ENCODE measurements around the gene CACNB3.
"Not testable (repeated sequence)": the region's sequence is repeated elsewhere in the genome, so short reads cannot be mapped to it uniquely, and the experiment has no call there.

Gene CACNB3

GRCh38 chr12:48857278-48857994 lies 39.1 kb downstream of the CACNB3 start:
- DNase-seq, result no peak

DNA sequence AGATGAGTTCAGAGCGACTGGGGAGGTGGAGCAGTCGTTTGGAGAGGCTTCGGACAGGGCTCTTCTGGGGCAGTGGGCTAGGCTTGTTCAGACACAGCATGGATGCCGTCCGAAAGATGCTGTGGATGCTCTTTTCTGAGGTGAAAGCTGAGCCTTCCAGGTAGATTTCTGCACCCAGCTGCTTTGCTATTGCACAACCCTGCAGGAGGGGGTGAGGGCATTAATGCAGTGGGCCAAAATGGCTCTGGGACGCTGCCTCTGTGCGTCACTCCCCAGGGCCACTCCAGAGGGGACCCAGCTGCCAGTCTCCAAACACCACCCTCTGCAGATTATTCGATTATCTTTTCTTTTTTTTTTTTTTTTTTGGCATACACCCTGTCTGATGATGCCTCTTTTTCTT lies 39.7 kb downstream of the CACNB3 start:
- no peak for DNase-seq

GRCh38 chr12:48859607-48860006 lies 41.3 kb downstream of the CACNB3 start:
- DNase-seq, result no peak

DNA sequence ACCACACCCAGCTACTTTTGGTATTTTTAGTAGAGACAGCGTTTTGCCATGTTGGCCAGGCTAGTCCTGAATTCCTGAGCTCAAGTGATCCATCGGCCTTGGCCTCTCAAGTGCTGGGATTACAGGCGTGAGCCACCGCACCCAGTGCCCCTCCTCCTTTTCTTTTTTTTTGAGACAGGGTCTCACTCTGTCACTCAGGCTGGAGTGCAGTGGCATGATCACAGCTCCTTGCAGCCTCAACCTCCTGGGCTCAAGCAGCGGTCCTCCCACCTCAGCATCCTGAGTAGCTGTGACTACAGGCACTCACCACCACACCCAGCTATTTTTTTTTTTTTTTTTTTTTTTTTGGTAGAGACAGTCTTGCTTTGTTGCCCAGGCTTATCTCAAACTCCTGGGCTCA lies 41.9 kb downstream of the CACNB3 start:
- not testable (repeated sequence) for DNase-seq

DNA sequence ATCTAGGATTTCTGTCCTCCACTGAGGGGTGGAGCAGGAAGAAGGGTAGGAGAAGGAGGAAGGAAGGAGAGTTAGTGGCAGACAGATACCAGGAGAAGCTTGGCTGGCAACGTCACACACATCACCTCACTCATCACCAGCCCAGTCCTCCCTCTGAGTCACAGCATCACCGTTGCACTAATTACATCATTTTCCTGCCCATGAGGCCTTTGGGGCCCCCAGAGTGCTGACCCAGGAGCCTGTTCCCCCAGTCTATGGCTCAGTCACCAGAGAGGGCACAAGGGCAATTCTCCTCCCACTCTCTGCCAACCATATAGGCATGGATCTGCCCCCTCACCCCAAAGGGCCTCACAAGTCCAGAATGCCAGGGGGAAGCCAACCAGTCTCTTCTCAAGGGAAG lies 42.8 kb downstream of the CACNB3 start:
- no peak for DNase-seq

DNA sequence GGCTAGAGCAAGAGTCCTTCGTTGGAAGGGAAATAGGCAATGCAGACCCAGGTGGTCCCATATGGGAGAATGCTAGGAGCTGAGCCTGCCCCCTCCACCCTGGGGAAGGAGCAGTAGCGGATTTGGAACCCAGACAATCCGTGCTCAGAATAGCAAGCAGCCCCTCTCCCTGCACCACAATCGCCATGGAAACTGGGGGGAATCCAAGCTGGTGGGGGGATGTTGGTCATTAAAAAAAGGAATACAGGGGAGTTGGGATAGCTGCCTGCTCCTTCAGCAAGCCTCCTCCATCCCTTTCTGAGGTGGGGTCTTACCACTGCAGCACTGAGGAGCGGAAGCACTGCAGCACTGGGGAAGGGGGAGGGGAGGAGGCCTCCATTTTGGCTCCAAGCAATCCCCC lies 44.5 kb downstream of the CACNB3 start:
- no peak for DNase-seq

DNA sequence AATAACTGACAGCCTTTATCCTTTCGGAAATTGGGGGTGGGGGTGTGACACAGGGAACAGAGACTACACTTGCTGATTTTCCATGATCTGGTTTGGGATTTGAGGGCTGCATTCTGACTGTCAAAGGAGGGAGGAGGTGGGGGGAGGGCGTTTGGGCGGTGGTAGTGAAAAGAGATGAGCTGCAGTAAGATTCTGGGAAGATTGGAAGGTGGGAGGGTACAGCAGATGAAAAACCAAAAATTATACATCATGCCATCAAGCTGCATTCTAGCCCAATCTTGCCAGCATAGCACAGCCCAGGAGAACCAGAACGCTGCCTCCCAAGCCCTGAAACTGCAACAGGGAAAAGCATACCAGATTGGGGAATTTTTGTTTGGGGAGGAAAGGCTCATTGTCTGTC lies 45.0 kb downstream of the CACNB3 start:
- no peak for DNase-seq

DNA sequence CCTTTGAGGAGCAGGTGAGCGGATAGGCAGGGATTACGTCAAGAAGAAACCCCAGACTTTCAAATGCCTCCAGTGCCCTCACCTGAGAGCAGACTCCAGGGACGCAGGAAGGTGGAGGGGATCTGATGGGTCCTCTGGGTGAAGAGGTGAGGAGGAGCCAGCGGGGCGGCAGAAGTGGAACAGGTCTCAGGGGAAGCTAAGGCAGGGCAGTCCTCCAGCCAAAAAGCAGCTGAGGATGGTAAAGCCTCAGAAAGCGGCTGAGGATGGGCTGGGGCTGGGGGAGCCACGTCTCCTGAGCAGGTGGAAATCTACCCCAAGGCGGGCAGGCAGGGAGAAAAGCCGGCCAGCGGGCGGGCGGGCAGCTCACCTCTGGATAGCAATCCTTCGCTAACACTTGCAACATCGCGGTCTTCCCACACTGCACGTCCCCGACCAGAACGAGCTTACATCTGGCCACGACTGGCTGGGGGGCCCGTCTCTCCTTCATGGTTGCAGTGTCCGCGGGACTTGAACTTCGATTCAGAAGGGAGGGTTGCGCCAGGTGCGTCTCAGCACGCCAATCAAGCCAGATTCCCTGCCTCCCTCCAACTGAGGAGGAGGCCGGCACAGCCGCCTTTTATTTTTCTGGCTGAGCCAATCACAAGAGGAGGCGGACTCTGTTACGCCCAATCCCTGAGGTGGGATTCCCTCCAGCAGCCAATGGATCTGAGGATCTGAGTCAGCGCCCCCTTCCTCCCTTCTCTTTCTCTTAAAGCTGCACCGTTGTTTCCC lies 47.2 kb downstream of the CACNB3 start, which contains the start of gene RND1:
TSS of gene RND1 (minus strand) at position 590 of the 771 bp plus-strand sequence. CDS start at position 487, 103 bp downstream.
- peak; percentile 87 for DNase-seq

- no peak for DNase-seq
Observed at GRCh38 chr12:48866052-48866711, 47.9 kb downstream of the CACNB3 start.

- no peak for DNase-seq
Observed at GRCh38 chr12:48868451-48868850, 50.2 kb downstream of the CACNB3 start.

DNA sequence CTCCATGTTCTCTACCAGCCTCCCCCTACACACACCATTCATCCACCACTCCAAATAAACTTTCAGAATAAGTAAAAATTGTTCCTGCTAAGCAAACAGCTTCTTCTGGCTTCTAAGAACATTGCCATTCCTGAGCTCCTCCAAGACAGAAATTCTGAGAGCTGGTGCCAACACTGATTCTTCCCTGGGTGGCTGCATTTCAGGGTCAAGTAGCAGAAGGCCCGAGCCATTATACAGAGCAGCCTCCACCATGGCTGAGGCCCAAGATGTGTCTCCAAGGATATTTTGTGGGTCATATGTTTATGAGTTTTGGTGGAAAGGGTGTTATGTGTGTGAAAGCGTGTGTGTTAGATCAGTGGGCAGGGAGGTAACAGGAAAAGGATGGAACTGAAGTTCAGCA lies 50.9 kb downstream of the CACNB3 start:
- DNase-seq, result no peak

GRCh38 chr12:48873096-48873495 lies 54.8 kb downstream of the CACNB3 start:
- DNase-seq, result no peak

DNA sequence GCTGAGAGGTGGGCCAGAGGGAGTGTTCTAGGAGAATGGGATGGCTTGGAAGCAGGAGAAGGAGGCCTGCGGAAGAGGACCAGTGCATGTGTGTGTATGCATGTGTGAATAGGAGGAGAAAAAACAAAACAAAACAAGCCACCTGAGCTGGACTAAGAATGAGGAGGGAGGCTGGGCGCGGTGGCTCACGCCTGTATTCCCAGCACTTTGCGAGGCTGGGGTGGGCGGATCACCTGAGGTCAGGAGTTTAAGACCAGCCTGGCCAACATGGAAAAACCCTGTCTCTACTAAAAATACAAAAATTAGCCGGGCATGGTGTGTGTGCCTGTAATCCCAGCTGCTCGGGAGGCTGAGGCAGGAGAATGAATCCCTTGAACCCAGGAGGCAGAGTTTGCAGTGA lies 55.2 kb downstream of the CACNB3 start:
- DNase-seq, result not testable (repeated sequence)

DNA sequence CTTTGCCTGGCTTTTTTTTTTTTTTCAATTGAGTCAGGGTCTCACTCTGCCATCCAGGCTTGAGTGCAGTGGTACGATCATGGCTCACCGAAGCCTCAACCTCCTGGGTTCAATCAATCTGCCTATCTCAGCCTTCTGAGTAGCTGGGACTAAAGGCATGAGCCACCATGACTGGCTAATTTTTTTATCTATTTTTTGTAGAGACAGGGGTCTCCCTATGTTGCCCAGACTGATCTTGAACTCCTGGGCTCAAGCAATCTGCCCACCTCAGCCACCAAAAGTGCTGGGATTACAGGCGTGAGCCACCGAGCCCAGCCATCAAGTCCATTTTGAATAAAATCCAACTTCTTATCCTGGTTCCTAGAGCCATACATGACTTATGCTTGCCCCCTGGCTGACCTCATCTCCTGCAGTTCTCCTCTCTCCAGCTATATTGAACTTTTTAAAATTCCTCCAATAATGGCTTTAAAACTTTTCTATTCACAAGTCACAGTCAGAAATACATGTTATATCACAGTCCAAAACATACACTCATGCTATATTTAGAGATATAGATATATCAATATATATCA lies 57.7 kb downstream of the CACNB3 start:
- no peak for DNase-seq
